Panc1 (cell line): ENCODE measurements around the gene NOL11.

Experiments
- POLR2AphosphoS5 ChIP-seq: IDR thresholded peaks from 2 replicates; pipeline ENCODE4 v1.6.1; 2012; ENCODE audit warnings: mild to moderate bottlenecking, low read depth, low read length, moderate library complexity
- SIN3A ChIP-seq: IDR thresholded peaks from 2 replicates; pipeline ENCODE4 v1.6.1; 2012; ENCODE audit warnings: low read depth, mild to moderate bottlenecking, low read length, moderate library complexity, borderline replicate concordance; ENCODE audit not compliant: insufficient read depth
- TCF7L2 ChIP-seq: IDR thresholded peaks from 2 replicates; pipeline ENCODE4 v1.6.1; 2011; ENCODE audit warnings: mild to moderate bottlenecking, low read depth, low read length, inconsistent platforms
- TF ChIP-seq, protein P1 (sequence below): fragments of 450-650 bp; IDR thresholded peaks from 2 replicates; pipeline ENCODE4 v1.5.1; 2017; ENCODE audit warnings: mild to moderate bottlenecking
- TF ChIP-seq, protein P2 (sequence below), 2 experiments: IDR thresholded peaks; 2 replicates each; pipeline ENCODE4 v1.6.1; 2011 to 2012; ENCODE audit warnings: low read depth in 2 of 2, control low read depth in 1 of 2, low read length in 1 of 2, mild to moderate bottlenecking in 1 of 2, moderate library complexity in 1 of 2; ENCODE audit not compliant: insufficient read depth in 1 of 2

DNA sequence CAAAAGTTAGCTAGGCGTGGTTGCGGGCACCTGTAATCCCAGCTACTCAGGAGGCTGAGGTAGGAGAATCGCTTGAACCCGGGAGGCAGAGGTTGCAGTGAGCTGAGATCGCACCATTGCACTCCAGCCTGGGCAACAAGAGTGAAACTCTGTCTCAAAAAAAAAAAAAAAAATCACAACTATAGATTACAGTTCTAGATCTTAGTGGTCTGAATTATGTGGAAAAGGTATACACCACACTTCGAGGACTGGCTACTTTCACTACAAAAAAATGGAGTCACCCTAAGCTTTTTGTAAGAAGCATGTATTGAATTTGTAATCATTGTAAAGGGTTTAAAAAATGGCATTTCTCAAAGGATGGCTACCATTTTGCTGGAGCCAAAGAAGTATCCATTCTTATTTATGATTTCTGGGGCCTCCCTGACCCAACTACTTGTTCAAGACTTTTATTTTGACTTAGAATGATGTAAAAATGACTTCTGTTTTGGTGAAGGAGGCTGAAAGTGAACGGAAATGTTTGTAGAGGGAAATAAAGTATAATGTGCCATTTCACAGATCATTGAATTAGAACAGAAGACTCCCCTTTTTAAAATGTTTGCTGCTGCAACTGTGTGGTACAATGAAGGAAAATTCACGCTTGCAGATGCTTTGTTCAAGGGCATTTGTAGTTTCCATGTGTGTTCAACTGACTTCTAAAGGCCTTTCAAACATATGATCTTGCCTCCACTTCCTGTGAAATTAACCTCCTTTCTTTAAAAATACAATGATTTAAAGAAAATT is 37.1 kb upstream of the NOL11 start:
- TF ChIP-seq POLR2AphosphoS5 (no peak), TCF7L2 (no peak), SIN3A (no peak)
- TF ChIP-seq, protein P1, sequence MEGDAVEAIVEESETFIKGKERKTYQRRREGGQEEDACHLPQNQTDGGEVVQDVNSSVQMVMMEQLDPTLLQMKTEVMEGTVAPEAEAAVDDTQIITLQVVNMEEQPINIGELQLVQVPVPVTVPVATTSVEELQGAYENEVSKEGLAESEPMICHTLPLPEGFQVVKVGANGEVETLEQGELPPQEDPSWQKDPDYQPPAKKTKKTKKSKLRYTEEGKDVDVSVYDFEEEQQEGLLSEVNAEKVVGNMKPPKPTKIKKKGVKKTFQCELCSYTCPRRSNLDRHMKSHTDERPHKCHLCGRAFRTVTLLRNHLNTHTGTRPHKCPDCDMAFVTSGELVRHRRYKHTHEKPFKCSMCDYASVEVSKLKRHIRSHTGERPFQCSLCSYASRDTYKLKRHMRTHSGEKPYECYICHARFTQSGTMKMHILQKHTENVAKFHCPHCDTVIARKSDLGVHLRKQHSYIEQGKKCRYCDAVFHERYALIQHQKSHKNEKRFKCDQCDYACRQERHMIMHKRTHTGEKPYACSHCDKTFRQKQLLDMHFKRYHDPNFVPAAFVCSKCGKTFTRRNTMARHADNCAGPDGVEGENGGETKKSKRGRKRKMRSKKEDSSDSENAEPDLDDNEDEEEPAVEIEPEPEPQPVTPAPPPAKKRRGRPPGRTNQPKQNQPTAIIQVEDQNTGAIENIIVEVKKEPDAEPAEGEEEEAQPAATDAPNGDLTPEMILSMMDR: no peak
- TF ChIP-seq, protein P2, sequence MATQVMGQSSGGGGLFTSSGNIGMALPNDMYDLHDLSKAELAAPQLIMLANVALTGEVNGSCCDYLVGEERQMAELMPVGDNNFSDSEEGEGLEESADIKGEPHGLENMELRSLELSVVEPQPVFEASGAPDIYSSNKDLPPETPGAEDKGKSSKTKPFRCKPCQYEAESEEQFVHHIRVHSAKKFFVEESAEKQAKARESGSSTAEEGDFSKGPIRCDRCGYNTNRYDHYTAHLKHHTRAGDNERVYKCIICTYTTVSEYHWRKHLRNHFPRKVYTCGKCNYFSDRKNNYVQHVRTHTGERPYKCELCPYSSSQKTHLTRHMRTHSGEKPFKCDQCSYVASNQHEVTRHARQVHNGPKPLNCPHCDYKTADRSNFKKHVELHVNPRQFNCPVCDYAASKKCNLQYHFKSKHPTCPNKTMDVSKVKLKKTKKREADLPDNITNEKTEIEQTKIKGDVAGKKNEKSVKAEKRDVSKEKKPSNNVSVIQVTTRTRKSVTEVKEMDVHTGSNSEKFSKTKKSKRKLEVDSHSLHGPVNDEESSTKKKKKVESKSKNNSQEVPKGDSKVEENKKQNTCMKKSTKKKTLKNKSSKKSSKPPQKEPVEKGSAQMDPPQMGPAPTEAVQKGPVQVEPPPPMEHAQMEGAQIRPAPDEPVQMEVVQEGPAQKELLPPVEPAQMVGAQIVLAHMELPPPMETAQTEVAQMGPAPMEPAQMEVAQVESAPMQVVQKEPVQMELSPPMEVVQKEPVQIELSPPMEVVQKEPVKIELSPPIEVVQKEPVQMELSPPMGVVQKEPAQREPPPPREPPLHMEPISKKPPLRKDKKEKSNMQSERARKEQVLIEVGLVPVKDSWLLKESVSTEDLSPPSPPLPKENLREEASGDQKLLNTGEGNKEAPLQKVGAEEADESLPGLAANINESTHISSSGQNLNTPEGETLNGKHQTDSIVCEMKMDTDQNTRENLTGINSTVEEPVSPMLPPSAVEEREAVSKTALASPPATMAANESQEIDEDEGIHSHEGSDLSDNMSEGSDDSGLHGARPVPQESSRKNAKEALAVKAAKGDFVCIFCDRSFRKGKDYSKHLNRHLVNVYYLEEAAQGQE (IDR thresholded peaks at IDR 0.05; ENCODE audit: insufficient read depth in 1 of 2, low read depth in 2 of 2, low read length in 1 of 2): no peak
